ENCODE data around the gene PARD3B.

The PARD3B gene

DNA sequence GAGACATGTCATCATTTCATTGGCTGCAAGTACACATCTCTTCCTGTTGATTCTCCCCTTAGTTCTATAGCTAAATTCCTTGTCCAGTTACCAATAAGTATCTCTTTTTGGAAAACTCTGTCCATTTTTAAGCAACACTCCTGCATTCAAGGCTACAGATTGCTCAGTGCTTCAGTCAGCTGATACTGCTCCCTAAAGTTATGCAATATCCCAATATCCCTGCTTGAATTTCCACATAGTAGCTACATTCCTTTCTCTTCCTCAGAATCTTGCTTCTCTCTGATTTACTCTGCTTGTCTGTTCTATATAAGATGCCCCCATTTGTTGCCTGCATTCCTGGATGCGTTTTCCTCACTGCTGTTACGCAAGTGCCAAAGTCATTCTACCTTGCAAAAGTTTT, 109.8 kb downstream of the PARD3B start:
- no peak for DNase-seq (ENCODE audit: low read depth)

DNA sequence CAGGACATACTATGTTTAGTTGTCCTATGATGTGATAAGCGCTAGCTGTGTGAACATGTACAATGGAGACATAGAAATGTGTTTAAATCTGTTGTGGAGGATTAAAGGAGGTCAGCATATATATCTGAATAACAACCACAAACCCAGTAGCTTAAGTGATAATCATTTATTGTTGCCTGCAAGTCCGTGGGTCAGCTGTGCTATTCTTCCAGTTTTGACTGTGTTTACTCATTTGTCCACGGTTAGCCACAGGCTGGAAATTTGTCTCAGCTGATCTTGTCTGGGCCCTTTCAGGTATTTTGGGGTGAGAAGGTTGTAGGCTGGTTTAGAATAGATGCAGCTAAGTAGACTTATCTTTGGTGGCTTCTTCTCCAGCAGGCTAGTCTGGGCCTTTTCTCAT, 110.4 kb downstream of the PARD3B start:
- no peak for DNase-seq (ENCODE audit: low read depth)

DNA sequence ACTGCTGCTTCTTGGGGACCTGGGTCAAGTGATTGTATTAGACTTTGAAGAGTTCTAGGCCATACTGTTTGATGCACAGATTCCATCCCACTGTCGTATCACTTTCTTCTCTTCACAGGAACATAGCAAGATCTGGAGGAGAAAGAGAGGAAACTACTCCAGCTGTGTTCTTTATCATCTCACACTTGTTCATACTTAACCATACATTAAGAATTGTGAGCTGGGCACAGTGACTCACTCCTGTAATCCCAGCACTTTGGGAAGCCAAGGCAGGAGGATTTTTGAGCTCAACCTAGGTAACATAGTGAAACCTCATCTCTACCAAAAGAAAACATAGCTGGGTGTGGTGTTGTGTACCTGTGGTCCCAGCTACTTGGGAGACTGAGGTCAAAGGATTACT, 111.7 kb downstream of the PARD3B start:
- no peak for DNase-seq (ENCODE audit: low read depth)

DNA sequence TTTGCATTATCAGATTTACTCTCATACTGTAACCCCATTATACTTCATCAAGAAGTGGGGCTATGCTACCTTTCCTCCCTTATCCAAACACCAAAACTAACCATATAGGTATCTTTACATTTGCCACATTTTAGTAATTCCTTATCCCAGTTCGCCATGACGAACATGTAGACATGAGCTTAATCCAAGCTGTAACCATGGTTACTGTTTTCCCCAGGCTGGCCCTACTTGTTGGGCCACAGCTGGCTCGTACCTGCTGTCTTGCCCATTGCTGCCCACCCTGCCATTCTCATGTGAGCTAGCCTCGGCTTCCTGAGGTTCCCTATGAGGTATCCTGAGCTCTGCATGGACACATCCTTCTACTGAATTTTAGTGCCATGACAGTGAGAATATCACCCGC, 117.7 kb downstream of the PARD3B start:
- DNase-seq (ENCODE audit: low read depth): no peak

DNA sequence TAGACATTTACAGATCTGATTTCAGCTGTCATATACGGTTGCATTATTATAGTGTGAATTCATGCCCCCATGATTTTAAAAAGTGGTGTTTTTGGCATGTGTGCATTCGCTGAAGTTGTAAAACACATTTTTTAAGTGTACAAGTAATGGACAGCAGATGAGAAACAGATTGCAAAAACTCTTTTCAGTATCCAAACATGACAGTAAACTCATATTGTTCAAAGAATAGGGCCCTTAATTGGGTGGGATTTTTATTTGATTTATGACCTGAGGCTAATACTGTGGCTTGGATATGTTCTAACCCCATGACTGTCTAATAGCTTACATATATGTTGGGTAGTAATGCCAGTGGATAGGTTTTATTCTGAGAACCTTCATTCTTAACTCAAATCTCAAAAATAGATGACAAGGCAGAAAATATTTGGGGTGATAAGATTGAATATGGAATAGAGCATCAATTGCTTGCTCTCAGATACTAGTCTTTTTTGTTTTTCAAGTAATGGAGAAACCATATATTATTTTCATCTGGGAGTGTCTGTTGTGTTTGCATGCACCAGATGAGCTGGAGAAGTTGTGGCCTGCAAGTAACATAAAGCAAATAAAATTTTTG, 118.6 kb downstream of the PARD3B start:
- no peak for DNase-seq (ENCODE audit: low read depth)

DNA sequence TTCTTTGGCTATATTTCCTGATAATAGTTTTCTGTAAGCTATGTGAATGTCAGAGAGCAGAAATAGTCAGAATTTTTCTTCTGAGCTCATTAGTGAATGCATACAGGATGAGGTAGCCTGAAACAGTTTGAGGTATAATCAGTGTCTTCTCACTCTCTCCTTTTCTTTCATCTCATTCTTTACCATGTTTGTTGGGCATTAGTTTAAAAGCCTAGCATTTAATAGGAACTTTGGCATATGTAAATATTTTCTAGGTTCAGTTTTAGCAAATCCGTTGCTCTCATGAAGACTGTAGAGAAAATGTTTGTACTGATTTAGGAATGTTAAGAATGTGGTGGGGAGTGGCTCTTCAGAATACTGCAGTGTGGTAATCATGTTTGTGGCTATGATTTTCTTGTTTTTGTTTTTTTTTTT, 119.4 kb downstream of the PARD3B start:
- no peak for DNase-seq (ENCODE audit: low read depth)

DNA sequence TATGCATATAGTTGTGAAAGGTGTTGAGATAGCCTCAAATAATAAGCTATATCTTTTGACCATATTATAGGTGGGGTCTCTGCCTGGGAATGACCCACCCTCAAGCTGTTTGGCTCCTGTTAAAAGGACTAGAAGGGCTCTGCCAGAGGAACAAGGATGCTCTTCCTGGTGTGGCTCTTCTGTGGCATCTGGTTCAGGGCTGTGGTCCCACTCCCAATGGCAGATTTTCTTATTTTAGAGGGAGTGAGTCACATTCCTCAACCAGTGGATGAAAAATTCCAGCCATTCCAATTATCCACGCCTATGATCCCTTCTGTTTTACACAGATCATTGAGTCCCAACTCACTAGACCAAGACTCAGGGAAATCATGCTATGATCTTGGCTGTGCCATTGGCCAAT, 119.9 kb downstream of the PARD3B start:
- DNase-seq (ENCODE audit: low read depth): no peak

DNA sequence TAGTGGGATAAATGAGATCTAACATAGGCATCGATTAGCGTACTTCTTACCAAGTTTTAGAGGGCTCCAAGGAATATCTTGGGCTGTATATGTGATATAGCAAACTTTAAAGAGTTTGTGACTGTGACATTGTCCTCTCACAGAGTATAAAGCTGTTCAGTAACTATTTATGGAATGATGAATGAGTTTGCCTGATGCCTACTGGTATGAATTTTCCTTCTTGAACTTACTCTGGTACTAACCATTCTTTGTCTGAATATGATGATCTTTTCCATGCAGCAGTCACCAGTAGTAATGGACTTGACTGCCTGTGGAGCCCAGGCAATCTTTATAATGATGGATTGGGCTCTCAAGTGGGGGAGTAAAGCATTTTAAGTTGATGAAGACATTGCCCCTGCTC, 120.5 kb downstream of the PARD3B start:
- no peak for DNase-seq (ENCODE audit: low read depth)

DNA sequence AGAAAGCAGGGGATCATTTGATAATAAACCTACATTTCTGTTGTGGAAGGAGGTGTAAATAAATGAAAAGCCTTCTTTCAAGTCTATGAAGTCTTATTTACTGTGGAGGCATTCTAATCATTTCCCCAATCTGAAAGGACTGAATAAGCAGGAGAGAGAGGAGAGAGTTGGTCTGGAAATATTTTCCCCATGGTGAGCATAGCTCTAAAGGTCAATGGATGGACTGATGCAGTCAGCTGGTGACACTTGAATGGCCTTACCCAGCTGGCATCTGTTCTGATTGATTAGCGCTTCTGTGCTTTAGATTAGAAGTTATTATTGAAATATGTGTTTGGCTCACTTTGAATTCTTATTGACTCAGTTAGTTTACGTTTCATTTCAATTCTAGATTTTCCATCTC, 122.7 kb downstream of the PARD3B start:
- DNase-seq (ENCODE audit: low read depth): no peak

DNA sequence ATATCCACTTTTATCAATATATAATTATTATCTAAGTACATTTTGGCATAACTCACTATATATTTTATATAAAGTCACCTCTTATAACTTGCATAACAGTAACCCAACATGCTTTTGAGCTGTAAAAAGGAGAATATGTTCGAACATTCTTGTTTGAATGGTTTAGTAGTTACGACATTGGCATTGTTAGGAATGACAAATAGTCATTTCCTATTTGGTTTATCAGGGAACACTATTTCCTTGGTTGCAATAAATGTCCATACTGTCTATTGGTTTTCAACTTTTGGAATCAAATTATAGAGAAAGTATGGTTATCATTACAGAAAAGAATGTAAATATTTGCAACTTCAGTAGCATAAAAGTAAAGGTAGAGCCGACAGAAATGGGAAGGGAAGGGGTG, 124.1 kb downstream of the PARD3B start:
- no peak for DNase-seq (ENCODE audit: low read depth)

DNA sequence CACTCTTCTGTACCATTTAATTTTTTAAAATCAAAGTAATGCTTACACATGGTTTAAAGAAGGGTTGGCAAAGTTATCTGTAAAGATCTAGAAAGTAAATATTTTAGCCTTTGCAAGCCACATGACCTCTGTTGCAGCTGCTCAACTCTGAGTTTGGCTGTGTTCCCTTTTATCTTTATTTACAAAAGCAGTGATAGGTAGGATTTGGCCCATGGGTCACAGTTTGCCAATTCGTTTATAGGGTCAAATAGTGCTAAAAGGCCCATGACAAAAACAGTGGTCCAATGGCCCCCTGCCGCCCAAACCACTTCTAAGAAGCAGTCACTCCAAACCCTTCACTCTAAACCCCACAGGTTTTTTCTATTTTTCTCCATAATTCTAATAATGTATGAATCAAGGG, 124.8 kb downstream of the PARD3B start:
- DNase-seq (ENCODE audit: low read depth): no peak

DNA sequence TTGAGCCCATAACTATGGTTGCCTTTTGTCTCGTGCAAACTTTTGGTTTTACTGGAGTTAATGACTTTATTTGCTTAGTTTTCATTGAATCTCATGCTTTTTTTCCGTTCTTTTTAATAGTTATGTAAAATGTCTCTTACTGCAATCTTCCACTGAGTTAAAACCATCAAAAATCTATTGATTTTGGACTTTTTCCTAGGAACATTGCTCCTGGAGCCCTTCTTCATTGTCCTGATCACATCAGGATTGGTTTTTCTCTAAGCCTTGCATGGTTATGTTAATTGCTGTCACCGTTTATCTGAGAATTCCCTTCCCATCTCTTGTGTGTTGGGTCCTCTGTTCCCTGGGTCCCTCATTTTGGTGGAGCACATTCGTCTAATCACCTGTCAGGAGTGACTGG, 125.5 kb downstream of the PARD3B start:
- no peak for DNase-seq (ENCODE audit: low read depth)

DNA sequence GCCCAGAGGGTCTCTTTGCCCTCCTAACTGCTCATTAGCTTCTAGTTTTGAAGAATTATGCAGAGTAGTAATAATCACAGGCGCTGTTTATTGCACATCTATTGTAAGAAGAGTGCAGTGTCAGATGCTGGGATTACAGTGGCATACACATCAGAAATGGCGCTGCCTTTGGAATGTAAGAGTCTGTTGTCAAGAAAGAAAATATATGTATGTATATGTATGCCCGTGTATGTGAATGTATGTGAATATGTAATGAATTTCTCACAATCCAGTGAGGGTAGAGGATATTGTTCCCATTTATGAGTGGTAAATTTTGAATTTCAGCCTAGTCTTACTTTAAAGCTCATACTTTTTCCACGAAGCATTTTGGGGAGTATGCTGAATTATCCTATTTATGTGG, 127.5 kb downstream of the PARD3B start:
- no peak for DNase-seq (ENCODE audit: low read depth)

DNA sequence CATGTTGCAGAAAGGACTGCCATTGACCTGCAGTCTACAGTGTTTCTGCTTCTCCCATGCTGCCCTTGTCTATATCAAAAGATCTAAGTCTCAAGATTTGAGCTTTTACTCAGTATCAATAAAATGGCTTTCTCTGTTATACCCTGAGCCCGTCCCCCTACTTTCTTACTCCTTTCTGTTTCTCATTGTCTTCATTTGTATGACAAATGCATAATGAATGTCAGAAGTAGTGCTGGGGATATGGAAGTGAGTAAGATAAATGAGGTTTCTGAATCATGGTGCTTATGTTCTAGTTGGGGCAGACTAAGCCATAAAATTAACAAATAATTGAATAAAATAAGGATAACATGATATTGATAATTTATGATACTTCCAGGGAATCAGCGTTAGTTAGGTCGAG, 128.6 kb downstream of the PARD3B start:
- no peak for DNase-seq (ENCODE audit: low read depth)

DNA sequence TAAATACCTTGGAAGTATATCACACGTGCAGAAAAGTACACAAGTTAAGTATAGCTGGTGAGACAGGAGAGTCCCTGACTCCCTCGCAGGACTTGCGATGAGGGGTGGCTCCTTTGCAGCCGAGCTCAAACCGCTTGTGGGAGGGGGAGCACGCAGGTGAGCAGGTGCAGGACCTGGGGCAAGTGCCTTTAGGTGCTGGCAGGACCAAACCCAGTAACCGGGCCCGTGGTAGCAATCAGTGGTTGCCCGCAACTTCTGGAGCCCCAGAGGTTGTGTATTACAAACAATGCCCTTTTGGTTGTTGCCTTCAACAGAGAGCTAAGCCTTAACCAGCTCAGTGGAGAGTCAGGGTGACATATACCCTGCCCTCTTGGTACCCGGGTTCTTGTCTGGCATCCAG, 132.8 kb downstream of the PARD3B start:
- DNase-seq (ENCODE audit: low read depth): no peak

DNA sequence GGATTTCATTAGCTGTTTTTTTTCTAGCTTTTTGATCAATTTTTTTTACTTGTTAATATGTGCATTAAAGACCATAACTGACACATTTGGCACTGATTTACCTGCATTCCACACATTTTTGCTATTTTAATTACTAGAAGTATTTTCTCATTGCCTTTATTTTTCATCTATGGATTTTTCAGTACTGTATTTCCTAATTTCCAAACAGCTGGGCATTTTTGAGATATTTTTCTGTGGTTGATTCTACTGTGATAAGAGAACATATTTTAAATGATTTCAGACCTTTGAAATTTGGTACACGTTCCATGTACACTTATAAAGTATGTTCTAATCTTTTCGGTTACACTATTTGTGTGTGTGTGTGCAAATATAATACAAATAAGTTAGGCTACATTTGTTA, 135.3 kb downstream of the PARD3B start:
- DNase-seq (ENCODE audit: low read depth): no peak

DNA sequence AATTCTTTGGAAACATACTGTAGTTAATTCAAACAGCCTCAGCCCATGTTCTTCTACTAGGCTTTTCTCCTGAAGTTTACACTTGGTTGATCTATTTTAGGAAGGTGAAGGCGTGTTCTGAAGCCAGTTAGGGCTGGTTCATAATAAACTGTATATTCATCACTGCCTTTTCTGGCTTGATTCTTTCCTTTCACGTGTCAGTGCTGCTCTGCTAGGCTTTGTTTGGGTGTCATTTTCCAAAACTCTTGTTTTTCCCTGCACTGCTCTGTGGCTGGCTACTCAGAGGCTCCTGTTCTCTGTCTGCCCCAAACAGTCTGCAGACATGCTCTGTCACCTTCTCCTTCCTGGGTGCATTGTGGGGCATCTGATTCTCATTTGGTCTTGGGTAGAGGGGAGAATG, 136.1 kb downstream of the PARD3B start:
- DNase-seq (ENCODE audit: low read depth): no peak

DNA sequence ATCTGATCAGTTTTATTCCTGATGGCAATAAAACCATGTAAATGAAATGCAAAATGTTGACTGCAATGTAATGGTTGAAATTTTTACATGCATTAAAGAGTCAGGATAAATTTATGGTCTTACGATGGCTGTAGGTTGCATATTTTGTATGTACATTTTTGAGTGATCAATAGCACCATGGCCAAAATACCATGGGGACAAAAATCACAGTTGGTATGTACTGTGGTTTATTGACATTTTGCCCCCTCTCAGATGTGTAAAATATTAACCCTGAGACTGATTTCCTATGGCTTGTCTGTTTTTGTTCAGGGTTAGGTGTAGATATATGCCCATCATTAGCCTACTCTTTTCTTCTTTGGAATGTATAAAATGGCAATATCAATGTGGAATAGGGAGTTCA, 138.1 kb downstream of the PARD3B start:
- no peak for DNase-seq (ENCODE audit: low read depth)

DNA sequence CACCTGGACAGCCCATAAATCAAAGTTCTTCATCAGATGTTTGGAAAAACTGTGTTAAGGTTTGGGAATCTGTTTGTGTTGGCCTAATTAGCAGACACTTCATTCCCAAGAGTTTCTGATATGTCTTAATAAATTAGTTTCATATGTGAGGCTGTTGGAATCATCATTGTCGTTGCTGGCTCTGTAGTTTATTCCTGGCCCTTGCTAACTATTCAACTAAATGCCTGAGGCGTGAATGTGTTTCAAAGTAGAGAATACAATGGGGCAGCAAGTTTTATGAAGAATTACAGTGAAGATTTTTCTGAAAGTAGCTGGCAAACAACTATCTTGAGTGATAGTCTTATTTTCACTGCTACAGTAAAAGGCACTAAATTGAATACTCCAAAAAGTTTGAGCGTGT, 141.1 kb downstream of the PARD3B start:
- no peak for DNase-seq (ENCODE audit: low read depth)

DNA sequence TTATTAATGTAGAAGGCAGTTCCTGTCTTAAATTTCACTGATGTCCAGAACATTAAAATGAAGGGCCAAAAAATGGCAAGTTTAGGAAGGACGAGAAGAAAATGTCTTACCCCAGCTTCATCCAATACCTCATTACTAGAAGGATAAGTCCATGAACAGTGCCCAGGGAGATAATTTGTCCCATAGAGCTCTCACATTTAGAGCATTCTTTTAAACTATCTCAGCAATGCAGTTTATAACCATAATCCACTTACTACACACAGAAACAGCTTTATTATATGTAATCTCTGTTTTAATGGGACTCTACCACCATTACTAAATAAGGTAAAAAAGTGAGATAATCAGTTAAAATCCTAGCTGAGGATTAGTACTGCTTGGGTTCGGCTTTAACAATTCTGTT, 142.5 kb downstream of the PARD3B start:
- DNase-seq (ENCODE audit: low read depth): no peak

DNA sequence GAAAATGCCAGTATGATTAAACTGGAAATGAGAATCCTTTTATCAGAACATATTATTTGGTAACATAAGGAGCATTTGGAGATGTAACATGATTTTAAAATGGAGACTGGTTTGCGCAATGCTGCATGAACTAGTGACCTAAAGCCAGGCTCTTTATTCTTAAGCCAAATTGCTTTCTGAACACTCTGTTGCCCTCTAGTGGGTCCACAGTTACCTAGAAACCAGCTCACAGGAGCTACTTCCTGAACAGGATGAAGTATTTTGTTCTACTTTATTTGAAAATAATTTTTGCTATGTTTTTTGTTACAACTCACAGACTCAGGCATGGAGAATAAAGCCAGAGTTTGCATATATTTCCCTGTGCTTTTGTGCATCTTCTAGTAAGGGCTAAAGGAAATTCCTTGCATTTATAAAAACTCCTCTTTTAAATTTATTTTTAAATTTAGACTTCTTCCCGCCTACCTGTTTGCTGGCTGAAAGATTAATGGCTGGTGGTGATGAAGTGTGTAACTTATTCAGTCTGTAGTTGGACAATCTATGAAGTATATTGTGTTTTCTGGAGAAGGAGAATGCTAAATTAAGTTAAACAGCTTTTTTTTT, 146.7 kb downstream of the PARD3B start:
- no peak for DNase-seq (ENCODE audit: low read depth)

DNA sequence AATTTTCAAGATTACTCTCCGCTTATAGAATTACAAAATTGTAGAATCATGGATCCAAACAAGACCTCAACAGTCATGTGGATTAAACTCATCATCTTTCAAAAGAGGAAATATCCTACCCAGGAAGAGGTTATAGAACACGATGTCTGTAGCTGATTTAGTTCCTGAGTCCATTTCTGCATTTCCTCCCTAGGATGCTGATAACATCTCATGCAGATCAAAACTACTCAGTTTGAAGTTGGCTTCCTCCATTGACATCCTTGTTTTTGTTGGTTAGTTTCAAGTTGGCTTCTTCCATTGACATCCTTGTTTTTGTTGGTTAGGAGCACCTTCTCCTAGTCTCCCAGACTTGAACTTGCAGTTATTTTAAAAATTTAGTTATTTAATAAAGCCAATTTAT, 147.5 kb downstream of the PARD3B start:
- DNase-seq (ENCODE audit: low read depth): no peak

DNA sequence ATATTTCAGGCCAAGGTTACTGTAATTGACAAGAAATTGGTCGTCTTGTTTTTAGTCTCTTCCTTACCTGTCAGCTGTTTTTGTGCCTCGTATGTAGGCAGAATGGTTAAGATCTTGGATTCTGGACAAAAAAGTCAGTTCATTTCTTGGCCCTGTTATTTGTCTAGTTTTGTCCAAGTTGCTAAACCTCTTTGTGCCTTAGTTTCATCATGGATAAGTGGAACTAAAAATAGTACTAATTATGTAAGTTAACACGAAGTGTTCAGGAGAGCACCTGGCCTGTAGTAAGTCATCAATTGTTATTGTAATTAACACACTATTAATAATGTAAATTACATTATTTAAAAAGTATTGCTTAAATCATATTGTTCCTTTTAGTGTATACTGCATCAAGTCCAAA, 148.0 kb downstream of the PARD3B start:
- no peak for DNase-seq (ENCODE audit: low read depth)

DNA sequence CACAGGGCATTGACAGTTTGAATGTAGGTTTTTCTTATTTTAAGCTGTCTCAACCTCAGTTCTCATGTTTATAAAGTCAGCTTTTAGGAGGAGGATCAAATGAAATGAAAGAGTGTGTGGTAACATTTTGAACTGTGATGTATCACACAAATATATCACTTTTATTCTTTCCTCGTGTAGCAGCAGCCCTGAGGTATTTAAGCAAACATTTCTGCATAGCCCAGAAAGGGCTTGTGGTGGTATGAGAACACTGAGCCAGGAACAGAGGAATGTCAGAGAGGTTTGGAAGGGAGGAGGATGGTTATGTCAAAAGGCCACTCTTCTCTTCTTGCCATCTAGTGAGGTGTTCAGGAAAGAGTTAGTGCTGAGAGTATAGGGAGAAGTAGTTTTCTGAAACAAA, 150.2 kb downstream of the PARD3B start:
- no peak for DNase-seq (ENCODE audit: low read depth)

DNA sequence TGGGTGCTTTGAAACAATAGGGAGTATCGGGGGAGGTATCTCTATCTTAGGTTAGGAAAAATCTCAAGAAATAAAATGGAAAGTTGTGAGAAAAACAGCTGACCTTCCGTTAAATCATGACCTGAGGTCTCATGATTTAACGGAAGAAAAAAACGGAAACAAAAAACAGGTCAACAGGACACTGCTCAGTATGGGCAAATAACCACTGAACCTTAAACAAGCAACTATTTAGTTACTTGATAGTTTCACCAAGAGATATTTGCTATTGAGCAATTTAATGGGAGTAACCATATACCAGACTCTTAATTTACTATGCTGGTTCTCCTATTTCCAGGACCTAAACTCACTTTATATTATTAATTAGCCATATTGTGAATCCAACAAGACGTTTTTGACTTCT, 150.8 kb downstream of the PARD3B start:
- no peak for DNase-seq (ENCODE audit: low read depth)

Data from stimulated activated CD8-positive, alpha-beta memory T cell treated with anti-CD3 and anti-CD28 coated beads, Interleukin-12 subunit alpha, Interleukin-12 subunit beta, amount 100 ng/mL, for 1 hour (primary cell).